ENCODE measurements around the gene ZNF839. TPM values are rescaled to one million over a fixed set of nuclear protein-coding genes. Genes with fewer than 3 reads are reported as not detected.

Gene ZNF839
- total and polyA plus RNA-seq, 12 donors: 7.4 to 28.2 (median 14.5) TPM

DNA sequence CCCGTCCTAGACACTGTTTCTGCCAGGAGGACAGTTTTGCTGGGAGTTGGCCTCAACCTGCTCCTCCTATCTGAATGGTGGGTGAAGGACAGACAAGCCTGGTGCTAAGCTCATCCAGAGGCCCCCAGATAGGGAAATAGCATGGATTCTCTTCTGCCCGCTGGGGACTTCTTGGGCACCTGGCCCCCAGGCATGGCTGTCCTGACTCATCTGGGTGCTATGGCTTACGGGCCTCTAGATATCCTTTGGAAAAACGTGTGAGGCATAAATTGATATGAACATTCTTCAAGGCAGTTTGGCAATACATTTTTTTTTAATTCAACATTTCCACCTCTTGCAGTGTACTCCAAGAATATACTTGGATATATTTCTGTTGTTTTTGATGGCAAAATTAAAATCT, 51.8 kb downstream of the ZNF839 start:
- WGBS, 4 donors: 76 to 87% (median 83%) methylated on average over 3 to 4 of the region's 4 CpGs
- TF ChIP-seq POLR2A (IDR thresholded peaks at IDR 0.05): no peak
- TF ChIP-seq CTCF (IDR thresholded peaks at IDR 0.05): no peak
- DNase-seq: no peak
- H3K4me1 ChIP-seq (replicated peaks in 1 of 2): no peaks in the 10 kb centered on the region
- H3K36me3 ChIP-seq (replicated peaks in 1 of 2): no peaks in the 10 kb centered on the region
- no peaks in the 10 kb centered on the region for H3K27me3 ChIP-seq
- H3K4me3 ChIP-seq: no peak overlapping the region
- intact Hi-C loops (cut with DNase I): no loop called here
- H3K27ac ChIP-seq: no peak overlapping the region
- H3K9me3 ChIP-seq (replicated peaks in 1 of 3): no peaks in the 10 kb centered on the region

- DNase-seq: no peak
- H3K36me3 ChIP-seq (replicated peaks in 1 of 2): peaks cover 0 to 8% of the 10 kb centered on the region in 2 donors
- no peaks in the 10 kb centered on the region for H3K4me1 ChIP-seq (replicated peaks in 1 of 2)
- no peak for TF ChIP-seq POLR2A (IDR thresholded peaks at IDR 0.05)
- TF ChIP-seq CTCF (IDR thresholded peaks at IDR 0.05): no peak
- intact Hi-C loops (cut with DNase I): no loop called here
- no peaks in the 10 kb centered on the region for H3K9me3 ChIP-seq (replicated peaks in 1 of 3)
- H3K4me3 ChIP-seq: no peak overlapping the region
- no peaks in the 10 kb centered on the region for H3K27me3 ChIP-seq
- H3K27ac ChIP-seq: no peak overlapping the region
- WGBS, 4 donors: 88 to 95% (median 91%) methylated on average over 3 of the region's 3 CpGs
Observed at GRCh38 chr14:102373110-102373509, 53.6 kb downstream of the ZNF839 start.

DNA sequence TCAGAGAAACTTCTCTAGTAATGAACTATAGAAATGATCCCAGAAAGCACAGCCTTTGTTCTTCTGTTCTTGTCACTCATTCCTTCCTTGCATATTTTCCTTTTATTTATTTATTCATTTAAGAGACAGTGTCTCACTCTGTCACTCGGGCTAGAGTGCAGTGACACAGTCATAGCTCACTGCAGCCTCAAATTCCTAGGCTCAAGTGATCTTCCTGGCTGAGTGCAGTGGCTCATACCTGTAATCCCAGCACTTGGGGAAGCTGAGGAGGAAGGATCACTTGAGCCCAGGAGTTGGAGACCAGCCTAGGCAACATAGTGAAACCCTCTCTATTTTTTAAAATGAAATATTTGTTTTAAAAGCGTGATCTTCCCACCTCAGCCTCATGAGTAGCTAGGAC, 54.7 kb downstream of the ZNF839 start:
- H3K4me3 ChIP-seq: no peak overlapping the region
- WGBS, 4 donors: 84 to 94% (median 93%) methylated on average over 2 of the region's 2 CpGs
- intact Hi-C loops (cut with DNase I): no loop called here

GRCh38 chr14:102375119-102375518, 55.6 kb downstream of the ZNF839 start:
- H3K27ac ChIP-seq: no peak overlapping the region
- intact Hi-C loops (cut with DNase I): no loop called here
- H3K27me3 ChIP-seq: no peaks in the 10 kb centered on the region
- no peak overlapping the region for H3K4me3 ChIP-seq
- H3K9me3 ChIP-seq (replicated peaks in 1 of 3): no peaks in the 10 kb centered on the region
- H3K36me3 ChIP-seq (replicated peaks in 1 of 2): peaks cover 0 to 15% of the 10 kb centered on the region in 2 donors
- no peaks in the 10 kb centered on the region for H3K4me1 ChIP-seq (replicated peaks in 1 of 2)
- WGBS, 4 donors: 89 to 96% (median 95%) methylated on average over 5 of the region's 5 CpGs
- no peak for DNase-seq
- TF ChIP-seq POLR2A (IDR thresholded peaks at IDR 0.05) (no peak), CTCF (IDR thresholded peaks at IDR 0.05) (no peak)

More for the DNA sequence above, 54.7 kb downstream of the ZNF839 start:
- Histone ChIP-seq H3K27ac (no peak overlapping the region), H3K36me3 (replicated peaks in 1 of 2) (peaks cover 0 to 15% of the 10 kb centered on the region in 2 donors), H3K9me3 (replicated peaks in 1 of 3) (no peaks in the 10 kb centered on the region), H3K4me1 (replicated peaks in 1 of 2) (no peaks in the 10 kb centered on the region), H3K27me3 (no peaks in the 10 kb centered on the region)
- no peak for DNase-seq
- no peak for TF ChIP-seq CTCF (IDR thresholded peaks at IDR 0.05)
- no peak for TF ChIP-seq POLR2A (IDR thresholded peaks at IDR 0.05)

All from adrenal gland (tissue), 12 donors.